ENCODE results near the gene FAM43A.

Gene FAM43A

GRCh38 chr3:194689493-194689944, 3.8 kb downstream of the FAM43A start:
- no peak for TF ChIP-seq CTCF (conservative IDR thresholded peaks at IDR 0.05; ENCODE audit: low read depth, low read length)
- Histone ChIP-seq H3K27me3 (ENCODE audit: insufficient read depth, low read depth) (peaks cover 13% of the 10 kb centered on the region), H3K4me3 (IDR thresholded peaks at IDR 0.05; ENCODE audit: insufficient read depth, low read depth, low read length) (no peak overlapping the region), H3K4me2 (no peak overlapping the region), H3K9ac (no peak overlapping the region), H4K20me1 (ENCODE audit: insufficient read depth) (no peaks in the 10 kb centered on the region), H3K27ac (no peak overlapping the region), H3K79me2 (ENCODE audit: insufficient read depth, low read depth) (no peaks in the 10 kb centered on the region), H3K36me3 (ENCODE audit: insufficient read depth) (no peaks in the 10 kb centered on the region), H2AFZ (ENCODE audit: low read depth) (no peak overlapping the region), H3K4me1 (ENCODE audit: low read depth, poor library complexity, severe bottlenecking) (peaks cover 22% of the 10 kb centered on the region)

- H3K4me2 ChIP-seq, result no peak overlapping the region
Measured at GRCh38 chr3:194690501-194691372, 5.1 kb downstream of the FAM43A start.

GRCh38 chr3:194691481-194692283, 6.0 kb downstream of the FAM43A start:
- Histone ChIP-seq H3K4me1 (ENCODE audit: low read depth, poor library complexity, severe bottlenecking) (peaks cover 8% of the 10 kb centered on the region), H3K36me3 (ENCODE audit: insufficient read depth) (no peaks in the 10 kb centered on the region), H3K9ac (no peak overlapping the region), H2AFZ (ENCODE audit: low read depth) (no peak overlapping the region), H3K4me2 (no peak overlapping the region), H3K27me3 (ENCODE audit: insufficient read depth, low read depth) (peaks cover 8% of the 10 kb centered on the region), H3K4me3 (IDR thresholded peaks at IDR 0.05; ENCODE audit: insufficient read depth, low read depth, low read length) (no peak overlapping the region), H3K27ac (no peak overlapping the region), H4K20me1 (ENCODE audit: insufficient read depth) (no peaks in the 10 kb centered on the region), H3K79me2 (ENCODE audit: insufficient read depth, low read depth) (no peaks in the 10 kb centered on the region)
- no peak for TF ChIP-seq CTCF (conservative IDR thresholded peaks at IDR 0.05; ENCODE audit: low read depth, low read length)

More at GRCh38 chr3:194690501-194691372, 5.1 kb downstream of the FAM43A start:
- Histone ChIP-seq H3K27me3 (ENCODE audit: insufficient read depth, low read depth) (peaks cover 13% of the 10 kb centered on the region), H3K4me3 (IDR thresholded peaks at IDR 0.05; ENCODE audit: insufficient read depth, low read depth, low read length) (no peak overlapping the region), H2AFZ (ENCODE audit: low read depth) (no peak overlapping the region), H3K4me1 (ENCODE audit: low read depth, poor library complexity, severe bottlenecking) (peaks cover 12% of the 10 kb centered on the region), H3K27ac (no peak overlapping the region), H3K36me3 (ENCODE audit: insufficient read depth) (no peaks in the 10 kb centered on the region), H3K9ac (no peak overlapping the region), H4K20me1 (ENCODE audit: insufficient read depth) (no peaks in the 10 kb centered on the region), H3K79me2 (ENCODE audit: insufficient read depth, low read depth) (no peaks in the 10 kb centered on the region)
- no peak for TF ChIP-seq CTCF (conservative IDR thresholded peaks at IDR 0.05; ENCODE audit: low read depth, low read length)

GRCh38 chr3:194696702-194697101, 11.0 kb downstream of the FAM43A start:
- Histone ChIP-seq H3K27ac (no peak overlapping the region), H3K36me3 (ENCODE audit: insufficient read depth) (no peaks in the 10 kb centered on the region), H4K20me1 (ENCODE audit: insufficient read depth) (no peaks in the 10 kb centered on the region), H3K4me2 (no peak overlapping the region), H3K79me2 (ENCODE audit: insufficient read depth, low read depth) (no peaks in the 10 kb centered on the region), H2AFZ (ENCODE audit: low read depth) (no peak overlapping the region), H3K9ac (no peak overlapping the region), H3K4me1 (ENCODE audit: low read depth, poor library complexity, severe bottlenecking) (no peaks in the 10 kb centered on the region), H3K27me3 (ENCODE audit: insufficient read depth, low read depth) (no peaks in the 10 kb centered on the region), H3K4me3 (IDR thresholded peaks at IDR 0.05; ENCODE audit: insufficient read depth, low read depth, low read length) (no peak overlapping the region)
- no peak for TF ChIP-seq CTCF (conservative IDR thresholded peaks at IDR 0.05; ENCODE audit: low read depth, low read length)
